ENCODE measurements around the gene CELF6.

GRCh38 chr15:72345280-72345679 lies 25.3 kb upstream of the CELF6 start:
- TF ChIP-seq RAD21 (IDR thresholded peaks at IDR 0.05; ENCODE audit: low read depth) (no peak), CREB1 (IDR thresholded peaks at IDR 0.05; ENCODE audit: low read depth) (no peak), EP300 (IDR thresholded peaks at IDR 0.05; ENCODE audit: borderline replicate concordance) (no peak), CEBPB (IDR thresholded peaks at IDR 0.05) (no peak), EGR1 (IDR thresholded peaks at IDR 0.05) (no peak)
- TF ChIP-seq, protein P1, sequence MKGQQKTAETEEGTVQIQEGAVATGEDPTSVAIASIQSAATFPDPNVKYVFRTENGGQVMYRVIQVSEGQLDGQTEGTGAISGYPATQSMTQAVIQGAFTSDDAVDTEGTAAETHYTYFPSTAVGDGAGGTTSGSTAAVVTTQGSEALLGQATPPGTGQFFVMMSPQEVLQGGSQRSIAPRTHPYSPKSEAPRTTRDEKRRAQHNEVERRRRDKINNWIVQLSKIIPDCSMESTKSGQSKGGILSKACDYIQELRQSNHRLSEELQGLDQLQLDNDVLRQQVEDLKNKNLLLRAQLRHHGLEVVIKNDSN (IDR thresholded peaks at IDR 0.05) = no peak

Measured in Ishikawa (cell line).